ENCODE results near the gene HOXA11. TPM values are rescaled to one million over a fixed set of nuclear protein-coding genes. Genes with fewer than 3 reads are reported as not detected.

The HOXA11 gene
- total RNA-seq, 1 donor from 2014 or later = not detected

- intact Hi-C loops (cut with micrococcal nuclease) = no loop called here
Observed at GRCh38 chr7:27182861-27183681, 2.0 kb downstream of the HOXA11 start.

- intact Hi-C loops (cut with micrococcal nuclease) = no loop called here
Observed at GRCh38 chr7:27182285-27182841, 2.7 kb downstream of the HOXA11 start.

GRCh38 chr7:27181795-27182275 is 3.2 kb downstream of the HOXA11 start:
- intact Hi-C loops (cut with micrococcal nuclease) = no loop called here

- intact Hi-C loops (cut with micrococcal nuclease) = no loop called here
Observed at GRCh38 chr7:27180431-27181420, 4.3 kb downstream of the HOXA11 start.

DNA sequence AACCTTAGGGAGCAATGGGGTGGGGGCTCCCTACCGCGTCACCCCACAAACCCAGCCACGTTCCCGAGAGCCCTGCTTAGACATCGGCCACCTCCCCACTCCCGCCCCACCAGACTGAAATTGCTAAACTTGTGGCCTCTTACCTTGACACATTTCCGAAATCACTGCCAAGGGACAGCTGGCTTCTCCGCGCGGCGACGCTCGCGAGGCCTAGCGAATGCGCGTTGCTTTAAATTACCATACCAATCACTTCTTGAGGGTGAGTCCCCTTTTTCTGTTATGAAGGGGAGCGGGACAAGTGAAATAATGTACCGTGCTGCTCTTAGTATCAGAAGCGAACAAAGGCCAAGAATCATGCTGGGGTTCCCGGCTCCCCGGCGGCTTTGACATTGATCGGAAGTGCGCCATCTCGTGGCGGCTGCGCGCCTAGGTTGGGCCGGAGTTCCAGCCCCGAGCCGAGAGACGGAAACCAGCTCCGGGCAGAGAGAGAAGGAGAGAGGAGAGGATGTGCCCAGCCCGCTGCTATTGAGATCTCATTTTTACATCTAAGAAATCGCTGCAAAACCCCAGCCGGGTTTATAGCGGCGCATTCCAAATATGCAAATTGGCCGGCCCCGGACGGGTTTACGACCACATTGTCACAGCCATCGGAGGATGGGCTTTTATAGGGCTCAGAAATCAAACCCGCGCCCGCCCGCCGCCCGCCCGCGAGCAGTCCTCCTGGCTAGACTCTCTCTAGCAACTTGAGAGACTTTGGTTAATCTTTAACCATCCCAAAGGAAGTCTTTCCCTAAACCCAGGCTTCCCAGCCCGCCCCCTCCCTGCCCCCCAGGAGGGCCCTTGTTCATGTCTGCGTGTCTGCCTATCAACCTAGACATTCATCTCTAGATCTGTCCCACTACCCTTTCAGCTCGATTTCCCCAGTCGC is 5.3 kb downstream of the HOXA11 start:
- intact Hi-C loops (cut with micrococcal nuclease) = no loop called here

DNA sequence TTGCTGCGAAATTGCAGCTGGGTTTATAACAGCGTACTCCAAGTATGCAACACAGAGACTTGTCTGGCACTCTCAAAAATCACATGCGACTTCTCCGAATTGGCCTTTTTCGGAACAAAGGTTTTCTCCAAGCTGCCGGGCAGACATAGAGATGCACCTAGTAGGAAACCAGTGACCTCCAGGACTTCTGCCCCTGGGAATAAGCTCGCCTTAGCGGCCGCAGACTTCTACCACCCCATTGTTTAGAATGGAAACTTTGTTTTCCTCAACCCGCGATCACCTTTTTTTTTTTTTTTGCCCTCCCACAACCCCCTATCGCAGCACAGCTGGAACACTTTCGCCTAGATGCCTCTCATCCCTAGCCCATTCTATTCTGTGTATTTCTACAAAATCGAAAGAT is 6.0 kb downstream of the HOXA11 start:
- intact Hi-C loops (cut with micrococcal nuclease) = no loop called here

DNA sequence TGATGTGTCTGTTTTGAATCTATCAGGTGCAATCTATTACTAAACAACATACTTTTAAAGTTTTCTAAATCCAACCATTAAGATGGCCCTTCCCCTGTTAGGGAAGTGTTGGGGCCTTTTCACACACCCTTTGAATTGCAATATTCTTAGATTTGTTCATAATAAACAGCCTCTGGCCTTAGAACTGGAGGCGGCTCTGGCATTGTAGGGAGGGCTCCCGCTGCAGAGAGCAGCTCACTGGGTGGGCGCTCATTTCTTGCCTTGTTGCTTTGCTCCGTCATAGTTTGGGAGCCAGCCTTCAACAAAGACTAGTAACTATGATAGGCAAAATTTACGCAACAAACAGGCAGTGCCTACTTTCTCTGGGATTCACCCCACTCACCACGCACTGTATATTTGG is 6.7 kb downstream of the HOXA11 start:
- intact Hi-C loops (cut with micrococcal nuclease) = no loop called here

- intact Hi-C loops (cut with micrococcal nuclease) = no loop called here
Observed at GRCh38 chr7:27177795-27178320, 7.2 kb downstream of the HOXA11 start.

DNA sequence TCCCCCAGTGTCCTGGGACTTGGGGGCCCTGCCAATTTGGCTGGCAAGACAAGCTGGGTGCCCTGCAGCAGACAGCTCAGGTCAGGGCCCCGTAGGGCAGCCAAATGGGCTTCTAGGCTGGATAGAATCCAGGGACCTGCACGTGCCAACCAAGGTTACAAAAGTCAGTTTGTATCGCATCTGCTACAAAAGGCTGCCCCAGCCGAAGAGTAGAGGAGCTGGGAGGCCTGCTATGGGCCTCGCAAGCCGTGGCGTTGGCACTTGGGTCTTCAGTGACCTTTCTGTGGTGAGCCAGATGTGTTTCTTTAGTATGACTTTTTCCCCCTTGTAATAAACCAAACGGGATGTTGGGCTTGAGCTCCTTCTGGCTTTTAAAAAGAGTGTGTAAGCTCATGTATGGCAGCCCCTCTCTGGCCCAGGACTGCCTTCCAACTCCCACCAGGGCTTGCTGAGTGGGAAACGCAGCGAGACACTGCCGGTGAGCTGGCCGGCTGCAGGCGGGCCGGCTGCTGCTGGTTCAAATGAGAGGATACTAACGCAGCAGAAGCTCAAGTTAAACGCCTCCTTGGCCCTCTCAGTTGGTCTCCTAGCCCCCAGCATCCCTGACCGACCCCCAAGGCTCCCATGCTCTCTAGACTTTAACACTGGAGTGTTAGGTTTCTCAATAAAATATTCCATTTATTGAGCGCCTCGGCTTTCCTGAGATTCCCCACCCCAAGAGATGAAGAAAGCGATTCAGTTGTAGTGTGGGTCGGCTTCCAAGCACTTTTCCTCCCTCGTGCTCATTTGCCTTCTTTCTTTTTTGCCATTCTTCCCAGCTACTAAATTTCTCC is 7.9 kb downstream of the HOXA11 start:
- intact Hi-C loops (cut with micrococcal nuclease) = no loop called here

- intact Hi-C loops (cut with micrococcal nuclease) = no loop called here
Observed at GRCh38 chr7:27176524-27176845, 8.5 kb downstream of the HOXA11 start.

DNA sequence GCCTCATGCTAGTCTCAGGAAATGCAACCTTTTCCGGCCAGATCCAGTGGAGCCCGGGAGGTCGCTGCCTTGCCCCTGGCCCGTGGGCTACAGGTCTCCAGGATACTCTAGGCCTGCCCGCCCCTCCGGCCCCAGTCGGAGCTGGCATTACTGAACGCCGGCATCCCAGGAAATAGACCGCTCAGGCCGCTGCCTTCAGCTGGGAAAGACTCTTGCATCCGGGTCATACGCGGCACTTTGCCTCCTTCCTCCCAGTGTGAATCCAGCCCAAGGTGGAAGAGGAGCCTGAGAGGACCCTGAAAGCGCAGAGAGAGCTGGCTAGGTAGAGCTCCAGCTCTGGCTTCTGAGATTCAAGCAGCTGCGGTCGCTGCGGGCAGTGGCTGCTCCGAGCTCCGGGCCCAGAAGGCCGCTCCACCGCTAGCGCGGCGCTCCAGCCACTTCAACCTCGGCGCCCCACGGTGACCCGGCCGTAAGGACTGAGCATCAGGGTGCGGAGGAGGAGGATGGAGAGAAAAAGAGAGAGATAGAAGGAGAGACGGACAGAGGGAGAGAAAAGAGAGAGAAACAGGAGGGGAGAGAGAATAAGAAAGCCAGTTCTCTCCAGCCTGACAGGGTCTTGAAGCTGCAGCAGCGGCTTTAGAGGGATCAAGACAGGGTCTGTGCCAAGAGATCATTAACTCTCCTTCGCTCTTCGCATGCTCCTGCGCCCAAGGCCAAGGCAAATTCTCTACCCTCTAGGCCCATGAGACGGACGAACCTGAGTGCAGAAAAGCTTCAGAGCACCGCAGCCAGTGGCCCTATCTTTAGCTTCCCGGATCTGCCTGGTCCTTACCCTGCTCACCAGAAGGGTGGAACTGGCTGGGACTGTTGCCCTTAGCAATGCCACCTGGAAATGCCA is 9.2 kb downstream of the HOXA11 start:
- intact Hi-C loops (cut with micrococcal nuclease) = no loop called here

DNA sequence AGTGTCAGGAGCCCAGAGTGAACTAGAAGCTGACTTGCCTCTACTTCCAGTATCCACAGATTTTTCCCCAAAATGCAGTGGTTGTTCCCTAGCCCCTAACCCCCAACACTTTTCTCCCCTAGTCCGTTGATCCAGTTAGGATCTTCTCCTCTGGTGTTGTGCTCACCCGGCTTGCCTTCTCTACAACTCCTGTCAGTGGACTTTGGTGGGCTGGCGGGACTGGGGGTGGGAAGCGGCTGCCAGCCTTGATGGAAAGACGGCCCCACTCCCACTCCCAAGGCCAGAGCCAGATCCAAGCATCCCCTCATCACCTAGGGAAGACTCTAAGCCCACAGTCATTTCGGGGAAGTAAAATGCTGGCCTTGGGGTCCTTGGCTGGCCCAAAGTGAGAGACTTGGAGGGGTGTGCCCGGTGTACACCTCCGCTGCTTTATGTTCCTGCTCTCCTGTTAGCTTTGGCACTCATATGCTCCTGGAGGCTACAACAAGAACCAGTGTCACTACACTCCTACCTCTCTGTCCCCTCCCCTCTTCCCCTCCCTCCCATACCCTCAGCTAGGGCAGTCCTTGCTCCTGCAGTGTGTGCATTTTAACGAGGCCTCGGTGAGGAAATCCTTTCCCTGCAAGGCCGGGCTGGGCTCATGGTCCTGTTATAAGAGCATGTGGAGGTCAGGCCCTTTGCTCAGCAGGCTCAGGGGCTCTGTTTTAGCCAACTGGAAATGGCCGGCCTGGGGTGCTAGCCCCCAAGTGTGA is 10.0 kb downstream of the HOXA11 start:
- intact Hi-C loops (cut with micrococcal nuclease) = no loop called here

DNA sequence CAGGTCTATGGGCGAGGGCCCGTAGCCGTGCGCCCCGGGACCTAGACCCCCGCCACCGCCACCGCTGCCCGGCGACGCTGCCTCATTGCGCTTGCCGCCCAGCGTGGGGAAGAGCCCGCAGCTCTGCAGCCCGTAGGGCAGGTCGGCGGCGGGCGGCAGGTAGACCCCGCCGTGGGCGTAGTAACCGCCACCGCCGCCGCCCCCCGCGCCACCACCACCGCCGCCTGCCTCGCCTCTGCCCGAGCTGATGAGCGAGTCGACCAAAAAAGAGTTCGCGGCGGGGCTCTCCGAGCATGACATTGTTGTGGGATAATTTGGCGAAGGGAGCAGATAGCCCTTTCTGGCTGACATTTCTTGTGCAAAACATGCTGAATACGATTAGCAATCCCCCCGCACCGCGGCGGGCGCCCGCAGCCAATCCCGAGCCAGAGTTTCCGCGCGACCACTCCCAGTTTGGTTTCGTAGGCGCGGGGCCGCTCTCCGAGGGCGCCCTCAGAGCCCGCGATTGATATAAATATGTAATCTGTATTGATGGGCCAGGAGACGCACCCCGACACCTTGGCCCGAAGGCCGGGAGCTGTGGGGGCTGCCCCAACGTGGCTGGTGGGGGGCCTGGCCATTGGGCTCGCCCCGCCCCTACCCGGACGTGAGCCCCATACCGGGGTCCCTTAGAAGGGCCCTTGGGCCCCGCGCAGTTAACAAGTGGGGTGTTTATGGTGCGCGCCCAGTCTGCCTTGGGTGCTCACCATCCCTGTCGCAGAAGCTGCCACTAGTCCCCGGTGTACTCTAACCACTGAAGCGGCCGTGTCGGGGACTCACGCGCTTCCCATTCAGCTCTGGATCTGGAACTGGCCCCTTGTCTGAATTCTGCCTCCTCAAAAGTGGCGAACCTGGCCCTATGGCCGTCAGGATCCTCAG is 10.8 kb downstream of the HOXA11 start, which contains the start of gene HOXA10:
TSS of gene HOXA10 (minus strand) at position 365 of the 918 bp plus-strand sequence. CDS start at position 351, 14 bp downstream.
- intact Hi-C loops (cut with micrococcal nuclease) = loop anchor here (2.0 kb wide), 1 partner anchor 25 kb away; no protein-coding TSS in a partner anchor

DNA sequence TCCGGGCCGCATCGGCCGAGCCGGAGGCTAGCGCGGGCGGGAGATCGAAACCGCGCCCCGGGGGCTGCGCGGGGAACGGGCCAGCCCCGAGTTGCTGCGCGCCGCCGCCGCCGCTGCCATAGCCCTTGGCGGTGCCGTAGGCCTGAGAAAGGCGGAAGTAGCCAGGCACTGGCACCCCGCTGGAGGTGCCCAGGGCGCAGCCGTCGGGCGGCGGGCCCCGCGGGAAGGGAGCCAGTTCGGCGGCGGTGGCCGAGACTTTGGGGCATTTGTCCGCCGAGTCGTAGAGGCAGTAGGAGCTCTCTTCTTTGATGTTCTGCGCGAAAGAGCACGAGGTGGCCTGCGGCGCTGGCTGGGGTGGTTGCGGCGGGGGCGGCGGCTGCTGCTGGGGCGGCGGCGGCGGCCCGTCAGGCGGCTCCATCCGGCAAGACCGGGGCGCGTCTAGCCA is 11.5 kb downstream of the HOXA11 start:
- intact Hi-C loops (cut with micrococcal nuclease) = loop anchor here (2.0 kb wide), 1 partner anchor 25 kb away; no protein-coding TSS in a partner anchor

DNA sequence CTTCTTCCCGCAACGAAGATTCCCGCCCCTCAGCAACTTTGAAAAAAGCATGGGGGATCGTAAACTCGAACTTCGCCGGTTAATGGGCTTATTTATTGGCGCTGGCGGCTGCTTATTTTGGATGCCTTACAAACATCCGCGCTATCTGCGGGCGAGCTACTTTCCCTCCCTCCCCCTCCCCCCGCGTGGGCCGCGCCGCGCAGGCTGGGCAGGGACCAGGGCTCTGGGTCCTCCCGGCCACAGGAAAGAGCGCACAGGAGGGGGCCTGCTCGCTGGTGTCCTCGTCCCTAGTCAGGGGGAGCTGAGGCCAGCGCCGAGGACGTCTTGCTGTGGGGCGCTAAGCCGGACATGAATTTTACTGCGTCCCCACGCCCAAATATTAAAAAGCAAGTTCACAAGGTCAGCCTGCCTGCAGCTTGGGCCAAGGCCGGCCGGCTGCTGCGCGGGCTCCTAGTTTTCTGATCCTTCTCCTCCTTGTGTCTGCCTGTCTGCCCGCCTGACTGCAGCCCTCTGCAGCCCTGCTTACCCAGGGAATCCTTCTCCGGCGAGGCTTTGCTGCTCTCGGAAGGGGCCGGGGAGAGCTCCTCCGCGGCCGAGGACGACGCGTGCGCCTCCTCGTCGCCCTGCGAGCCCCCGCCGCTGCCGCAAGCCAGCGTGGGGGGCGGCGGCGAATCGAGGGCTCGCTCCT is 12.1 kb downstream of the HOXA11 start:
- intact Hi-C loops (cut with micrococcal nuclease) = loop anchor here (2.0 kb wide), 1 partner anchor 26 kb away; no protein-coding TSS in a partner anchor
